MCF 10A (cell line): ENCODE results near the gene TUBB2B. TPM values are rescaled to one million over a fixed set of nuclear protein-coding genes. Genes with fewer than 3 reads are reported as not detected.

Experiments
- BruUV-seq: library from RNA; stranded (reverse); fragments of 400-500 nt; replicated peaks from 2 replicates; lab custom pipeline; 2021; lab: Mats Ljungman, UMichigan
- CTCF ChIA-PET: fragments of 300-600 bp; sonication (Branson Sonifier 250); formaldehyde crosslinking; extraction: SDS; loops from one replicate; lab custom pipeline; 2021; ENCODE audit warnings: antibody characterized with exemption, inconsistent platforms; lab: Yijun Ruan, JAX
- POLR2A ChIA-PET: fragments of 300-600, 350-650 bp; sonication (Branson Sonifier 250); formaldehyde crosslinking; extraction: SDS; loops from one replicate; lab custom pipeline; 2020; ENCODE audit warnings: antibody characterized with exemption, inconsistent platforms; lab: Yijun Ruan, JAX
- DNase-seq: peaks from one replicate; pipeline ENCODE4 v3.0.0-alpha.2; 2018; ENCODE audit not compliant: unreplicated experiment
- H3K27ac Mint-ChIP-seq: one replicate; pipeline ENCODE4 v1.8.0; 2022; ENCODE audit warnings: mild to moderate bottlenecking, low read depth, mixed read lengths; ENCODE audit not compliant: unreplicated experiment
- H3K27me3 Mint-ChIP-seq: one replicate; pipeline ENCODE4 v1.8.0; 2022; ENCODE audit warnings: mixed read lengths; ENCODE audit not compliant: insufficient read depth, unreplicated experiment
- H3K36me3 Mint-ChIP-seq: one replicate; pipeline ENCODE4 v1.8.0; 2022; ENCODE audit warnings: mild to moderate bottlenecking, moderate library complexity, mixed read lengths; ENCODE audit not compliant: insufficient read depth, unreplicated experiment
- H3K4me1 Mint-ChIP-seq: one replicate; pipeline ENCODE4 v1.8.0; 2022; ENCODE audit warnings: mixed read lengths; ENCODE audit not compliant: insufficient read depth, unreplicated experiment
- H3K4me3 Mint-ChIP-seq: one replicate; pipeline ENCODE4 v1.8.0; 2022; ENCODE audit warnings: mild to moderate bottlenecking, moderate library complexity, mixed read lengths; ENCODE audit not compliant: unreplicated experiment
- H3K9me3 Mint-ChIP-seq: one replicate; pipeline ENCODE4 v1.8.0; 2022; ENCODE audit warnings: mixed read lengths; ENCODE audit not compliant: unreplicated experiment
- intact Hi-C: fragments of 100-400 bp; cut with micrococcal nuclease; formaldehyde crosslinking; loops from 2 replicates; pipeline ENCODE4 v1.14.1; 2022
- total RNA-seq: library from RNA; stranded (reverse); gene quantifications from 2 replicates; pipeline ENCODE4 v1.2.3, GENCODE V29; 2022
- TF ChIP-seq, protein P1 (sequence below): fragments of 200-600 bp; IDR thresholded peaks from one replicate; pipeline ENCODE4 v1.8.0; 2022; ENCODE audit warnings: antibody characterized with exemption, mild to moderate bottlenecking; ENCODE audit not compliant: unreplicated experiment

The TUBB2B gene
- total RNA-seq, 1 experiment from 2014 or later, result 0.47 TPM

- Mint-ChIP-seq H3K4me3 (no peak overlapping the region), H3K4me1 (peaks cover 8% of the 10 kb centered on the region), H3K36me3 (peaks cover 23% of the 10 kb centered on the region), H3K27me3 (no peaks in the 10 kb centered on the region), H3K27ac (peak overlapping the region; percentile 64), H3K9me3 (no peaks in the 10 kb centered on the region)
- POLR2A ChIA-PET, result interaction anchor here (0.9 to 1.2 kb wide), 3 partner anchors 9 to 757 kb away, joined by 3 read pairs; no protein-coding TSS in a partner anchor
- intact Hi-C loops, result no loop called here
- no TSS peak for BruUV-seq
- CTCF ChIA-PET, result interaction anchor here (0.8 to 2.2 kb wide), 4 partner anchors 10 to 135 kb away, joined by 4 to 12 read pairs (median 6); no protein-coding TSS in a partner anchor
- no peak for DNase-seq
- TF ChIP-seq, protein P1, sequence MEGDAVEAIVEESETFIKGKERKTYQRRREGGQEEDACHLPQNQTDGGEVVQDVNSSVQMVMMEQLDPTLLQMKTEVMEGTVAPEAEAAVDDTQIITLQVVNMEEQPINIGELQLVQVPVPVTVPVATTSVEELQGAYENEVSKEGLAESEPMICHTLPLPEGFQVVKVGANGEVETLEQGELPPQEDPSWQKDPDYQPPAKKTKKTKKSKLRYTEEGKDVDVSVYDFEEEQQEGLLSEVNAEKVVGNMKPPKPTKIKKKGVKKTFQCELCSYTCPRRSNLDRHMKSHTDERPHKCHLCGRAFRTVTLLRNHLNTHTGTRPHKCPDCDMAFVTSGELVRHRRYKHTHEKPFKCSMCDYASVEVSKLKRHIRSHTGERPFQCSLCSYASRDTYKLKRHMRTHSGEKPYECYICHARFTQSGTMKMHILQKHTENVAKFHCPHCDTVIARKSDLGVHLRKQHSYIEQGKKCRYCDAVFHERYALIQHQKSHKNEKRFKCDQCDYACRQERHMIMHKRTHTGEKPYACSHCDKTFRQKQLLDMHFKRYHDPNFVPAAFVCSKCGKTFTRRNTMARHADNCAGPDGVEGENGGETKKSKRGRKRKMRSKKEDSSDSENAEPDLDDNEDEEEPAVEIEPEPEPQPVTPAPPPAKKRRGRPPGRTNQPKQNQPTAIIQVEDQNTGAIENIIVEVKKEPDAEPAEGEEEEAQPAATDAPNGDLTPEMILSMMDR, result no peak
Observed at GRCh38 chr6:3261518-3261820, 34.0 kb upstream of the TUBB2B start.

GRCh38 chr6:3260772-3261517 is 33.5 kb upstream of the TUBB2B start:
- peaks cover 8% of the 10 kb centered on the region for H3K4me1 Mint-ChIP-seq
- H3K27me3 Mint-ChIP-seq, result no peaks in the 10 kb centered on the region
- TF ChIP-seq, protein P1, result no peak
- ChIA-PET POLR2A (interaction anchor here (0.9 to 3.1 kb wide), 6 partner anchors 8 to 757 kb away, joined by 3 to 15 read pairs (median 3); no protein-coding TSS in a partner anchor), CTCF (interaction anchor here (0.8 to 2.2 kb wide), 4 partner anchors 9 to 264 kb away, joined by 3 to 12 read pairs (median 6); no protein-coding TSS in a partner anchor)
- no peaks in the 10 kb centered on the region for H3K9me3 Mint-ChIP-seq
- intact Hi-C loops, result no loop called here
- DNase-seq, result no peak
- peaks cover 21% of the 10 kb centered on the region for H3K36me3 Mint-ChIP-seq
- peak overlapping the region; percentile 64 for H3K27ac Mint-ChIP-seq
- peak overlapping the region; percentile 97 for H3K4me3 Mint-ChIP-seq
- no TSS peak for BruUV-seq

DNA sequence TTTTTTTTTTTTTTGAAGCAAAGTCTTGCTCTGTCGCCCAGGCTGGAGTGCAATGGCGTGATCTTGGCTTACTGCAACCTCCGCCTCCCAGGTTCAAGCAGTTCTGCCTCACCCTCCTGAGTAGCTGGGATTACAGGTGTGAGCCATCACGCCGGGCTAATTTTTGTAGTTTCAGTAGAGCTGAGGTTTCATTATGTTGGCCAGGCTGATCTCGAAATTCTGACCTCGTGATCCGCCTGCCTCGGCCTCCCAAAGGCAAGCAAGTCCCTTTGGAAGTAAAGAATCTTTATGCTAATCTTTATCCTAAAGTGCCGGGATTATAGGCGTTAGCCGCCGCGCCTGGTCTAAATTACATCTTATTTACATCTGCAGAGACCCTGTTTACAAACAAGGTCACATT is 32.8 kb upstream of the TUBB2B start:
- no peak for DNase-seq
- TSS peak; percentile 26 for BruUV-seq
- Mint-ChIP-seq H3K4me1 (peaks cover 8% of the 10 kb centered on the region), H3K36me3 (peaks cover 17% of the 10 kb centered on the region), H3K9me3 (no peaks in the 10 kb centered on the region), H3K27ac (peak overlapping the region; percentile 65), H3K4me3 (peak overlapping the region; percentile 97), H3K27me3 (no peaks in the 10 kb centered on the region)
- ChIA-PET POLR2A (interaction anchor here (0.6 to 3.1 kb wide), 16 partner anchors 8 to 472 kb away, joined by 3 to 15 read pairs (median 4); partner anchors contain the start of gene BPHL), CTCF (interaction anchor here (0.7 to 2.3 kb wide), 7 partner anchors 8 to 263 kb away, joined by 3 to 12 read pairs (median 3); partner anchors contain the start of gene TUBB2A)
- TF ChIP-seq, protein P1, result no peak
- intact Hi-C loops, result no loop called here

GRCh38 chr6:3259491-3259958 is 32.1 kb upstream of the TUBB2B start:
- TF ChIP-seq, protein P1, result no peak
- ChIA-PET CTCF (interaction anchor here (0.6 to 2.3 kb wide), 11 partner anchors 8 to 935 kb away, joined by 3 to 12 read pairs (median 3); partner anchors contain the start of gene TUBB2A), POLR2A (interaction anchor here (0.6 to 3.1 kb wide), 25 partner anchors 8 to 589 kb away, joined by 3 to 19 read pairs (median 4); partner anchors contain the start of genes BPHL, FAM50B, RIPK1 and TUBB2A)
- peak; percentile 45 for DNase-seq
- no TSS peak for BruUV-seq
- H3K36me3 Mint-ChIP-seq, result peaks cover 9% of the 10 kb centered on the region
- peak overlapping the region; percentile 97 for H3K4me3 Mint-ChIP-seq
- no peaks in the 10 kb centered on the region for H3K27me3 Mint-ChIP-seq
- H3K4me1 Mint-ChIP-seq, result peaks cover 8% of the 10 kb centered on the region
- intact Hi-C loops, result no loop called here
- H3K9me3 Mint-ChIP-seq, result no peaks in the 10 kb centered on the region
- peak overlapping the region; percentile 65 for H3K27ac Mint-ChIP-seq
